GM12874 (cell line): ENCODE measurements around the gene GIGYF1.

ENCODE experiments used
- TF ChIP-seq, protein P1 (sequence below): IDR thresholded peaks from 2 replicates; pipeline ENCODE4 v1.5.1; 2011; ENCODE audit warnings: low read depth, mild to moderate bottlenecking, control low read depth, low read length, moderate library complexity; ENCODE audit not compliant: insufficient read depth

GIGYF1 gene

DNA sequence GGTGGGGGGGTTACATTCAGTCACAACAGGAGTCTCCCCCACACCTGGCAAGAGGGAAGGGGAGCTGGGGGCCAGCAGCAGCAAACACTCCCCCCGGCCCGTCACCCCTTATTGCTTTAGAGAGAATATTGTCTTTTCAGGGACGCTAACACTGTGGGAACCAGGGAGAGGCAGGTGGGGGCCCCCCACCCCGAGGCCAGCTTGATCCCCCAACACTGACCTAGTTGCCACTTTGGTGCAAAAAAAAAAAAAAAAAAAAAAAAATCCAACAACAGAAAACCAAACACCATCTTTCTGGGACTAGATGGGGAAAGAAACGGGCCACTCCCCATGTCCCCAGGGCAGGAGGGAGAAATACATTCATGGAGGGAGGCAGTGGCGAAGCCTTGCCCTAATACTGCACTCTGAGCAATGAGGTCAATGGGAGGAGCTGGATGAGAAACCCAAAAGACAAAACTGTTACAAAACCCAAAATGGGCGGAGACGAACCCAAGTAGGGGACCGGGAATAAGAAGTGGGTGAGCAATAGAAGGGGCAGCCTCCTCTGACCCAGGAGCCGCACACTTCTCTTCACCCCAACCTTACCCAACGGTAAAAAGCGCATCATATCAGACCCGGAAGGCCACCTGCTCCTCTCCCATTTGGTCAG, 14.0 kb downstream of the GIGYF1 start:
- TF ChIP-seq, protein P1, sequence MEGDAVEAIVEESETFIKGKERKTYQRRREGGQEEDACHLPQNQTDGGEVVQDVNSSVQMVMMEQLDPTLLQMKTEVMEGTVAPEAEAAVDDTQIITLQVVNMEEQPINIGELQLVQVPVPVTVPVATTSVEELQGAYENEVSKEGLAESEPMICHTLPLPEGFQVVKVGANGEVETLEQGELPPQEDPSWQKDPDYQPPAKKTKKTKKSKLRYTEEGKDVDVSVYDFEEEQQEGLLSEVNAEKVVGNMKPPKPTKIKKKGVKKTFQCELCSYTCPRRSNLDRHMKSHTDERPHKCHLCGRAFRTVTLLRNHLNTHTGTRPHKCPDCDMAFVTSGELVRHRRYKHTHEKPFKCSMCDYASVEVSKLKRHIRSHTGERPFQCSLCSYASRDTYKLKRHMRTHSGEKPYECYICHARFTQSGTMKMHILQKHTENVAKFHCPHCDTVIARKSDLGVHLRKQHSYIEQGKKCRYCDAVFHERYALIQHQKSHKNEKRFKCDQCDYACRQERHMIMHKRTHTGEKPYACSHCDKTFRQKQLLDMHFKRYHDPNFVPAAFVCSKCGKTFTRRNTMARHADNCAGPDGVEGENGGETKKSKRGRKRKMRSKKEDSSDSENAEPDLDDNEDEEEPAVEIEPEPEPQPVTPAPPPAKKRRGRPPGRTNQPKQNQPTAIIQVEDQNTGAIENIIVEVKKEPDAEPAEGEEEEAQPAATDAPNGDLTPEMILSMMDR: no peak

DNA sequence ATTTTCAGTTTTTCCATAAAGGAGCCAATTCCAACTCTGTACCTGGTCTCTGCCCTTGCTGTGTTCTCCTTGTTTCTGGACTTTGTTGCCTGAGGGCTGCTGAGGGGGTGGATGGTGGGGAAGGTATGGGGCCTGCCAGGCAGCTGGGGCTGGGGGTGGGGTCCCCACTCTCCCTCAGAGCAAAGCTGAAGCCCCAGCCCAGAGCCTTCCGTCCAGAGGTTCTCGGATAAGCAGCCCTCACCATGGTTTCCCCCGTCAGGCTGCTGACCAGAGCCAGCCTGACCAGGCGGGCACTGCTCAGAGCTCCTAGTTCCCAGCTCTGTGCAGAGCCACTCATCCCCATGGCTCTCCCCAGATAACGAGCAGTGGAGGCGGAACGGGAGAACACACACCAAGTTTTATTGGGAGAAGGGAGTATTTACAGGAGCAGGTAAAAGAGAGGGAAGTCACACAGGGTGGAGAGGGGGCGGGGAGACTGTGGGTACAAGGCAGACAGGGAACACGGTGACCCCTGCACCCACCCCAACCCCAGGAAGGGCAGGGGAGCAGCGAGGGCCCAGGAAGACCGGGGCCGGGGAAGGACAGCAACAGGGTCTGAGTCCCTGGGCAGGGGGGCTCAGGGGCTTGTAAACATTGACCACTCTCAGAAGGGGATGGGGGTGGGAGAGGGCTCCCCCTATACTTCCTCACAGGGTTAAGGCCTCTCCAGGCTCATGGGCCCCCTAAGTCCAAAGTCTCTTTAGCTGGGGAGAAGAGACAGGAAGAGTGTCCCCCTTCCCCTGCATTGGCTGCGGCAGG, 14.7 kb downstream of the GIGYF1 start:
- TF ChIP-seq, protein P1: no peak

DNA sequence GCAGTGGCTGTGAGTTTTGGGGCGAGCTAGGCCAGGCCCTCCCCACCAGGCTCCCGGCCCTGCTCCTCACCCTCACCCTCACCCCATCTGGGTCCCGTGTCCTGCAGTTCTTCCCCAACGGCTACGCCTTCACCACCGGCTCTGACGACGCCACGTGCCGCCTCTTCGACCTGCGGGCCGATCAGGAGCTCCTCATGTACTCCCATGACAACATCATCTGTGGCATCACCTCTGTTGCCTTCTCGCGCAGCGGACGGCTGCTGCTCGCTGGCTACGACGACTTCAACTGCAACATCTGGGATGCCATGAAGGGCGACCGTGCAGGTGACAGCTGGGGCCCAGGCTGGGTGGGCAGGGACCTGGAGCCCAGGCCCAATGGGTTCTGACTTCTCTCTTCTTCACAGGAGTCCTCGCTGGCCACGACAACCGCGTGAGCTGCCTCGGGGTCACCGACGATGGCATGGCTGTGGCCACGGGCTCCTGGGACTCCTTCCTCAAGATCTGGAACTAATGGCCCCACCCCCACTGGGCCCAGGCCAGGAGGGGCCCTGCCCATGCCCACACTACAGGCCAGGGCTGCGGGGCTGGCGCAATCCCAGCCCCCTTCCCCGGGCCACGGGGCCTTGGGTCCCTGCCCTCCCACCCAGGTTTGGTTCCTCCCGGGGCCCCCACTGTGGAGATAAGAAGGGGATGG, 15.6 kb downstream of the GIGYF1 start:
- TF ChIP-seq, protein P1: no peak

DNA sequence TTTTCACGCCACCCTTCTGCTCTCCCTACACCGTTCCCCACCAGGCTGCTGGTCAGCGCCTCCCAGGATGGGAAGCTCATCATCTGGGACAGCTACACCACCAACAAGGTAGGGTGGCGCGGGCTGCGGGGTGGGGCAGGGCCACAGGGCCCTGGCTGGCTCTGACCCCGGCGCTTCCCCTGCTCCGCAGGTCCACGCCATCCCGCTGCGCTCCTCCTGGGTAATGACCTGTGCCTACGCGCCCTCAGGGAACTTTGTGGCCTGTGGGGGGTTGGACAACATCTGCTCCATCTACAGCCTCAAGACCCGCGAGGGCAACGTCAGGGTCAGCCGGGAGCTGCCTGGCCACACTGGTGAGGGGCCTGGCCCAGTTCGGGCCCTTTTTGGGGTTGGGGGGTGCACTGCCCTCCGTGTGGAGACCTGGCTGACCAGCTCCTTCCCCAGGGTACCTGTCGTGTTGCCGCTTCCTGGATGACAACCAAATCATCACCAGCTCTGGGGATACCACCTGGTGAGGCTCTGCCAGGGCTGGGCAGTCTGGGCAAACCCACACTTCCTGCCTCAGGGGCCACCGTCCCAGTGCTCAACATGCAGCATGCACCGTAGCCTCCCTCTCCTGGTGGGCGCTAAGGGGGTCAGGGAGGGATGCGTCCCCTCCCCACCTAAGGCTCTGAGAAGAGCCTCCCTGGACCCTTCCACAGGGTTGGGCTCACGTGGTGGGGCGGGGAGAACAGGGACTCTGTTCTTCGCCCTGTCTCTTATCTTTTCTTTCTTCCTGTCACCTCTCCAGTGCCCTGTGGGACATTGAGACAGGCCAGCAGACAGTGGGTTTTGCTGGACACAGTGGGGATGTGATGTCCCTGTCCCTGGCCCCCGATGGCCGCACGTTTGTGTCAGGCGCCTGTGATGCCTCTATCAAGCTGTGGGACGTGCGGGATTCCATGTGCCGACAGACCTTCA, 16.5 kb downstream of the GIGYF1 start:
- TF ChIP-seq, protein P1: no peak

DNA sequence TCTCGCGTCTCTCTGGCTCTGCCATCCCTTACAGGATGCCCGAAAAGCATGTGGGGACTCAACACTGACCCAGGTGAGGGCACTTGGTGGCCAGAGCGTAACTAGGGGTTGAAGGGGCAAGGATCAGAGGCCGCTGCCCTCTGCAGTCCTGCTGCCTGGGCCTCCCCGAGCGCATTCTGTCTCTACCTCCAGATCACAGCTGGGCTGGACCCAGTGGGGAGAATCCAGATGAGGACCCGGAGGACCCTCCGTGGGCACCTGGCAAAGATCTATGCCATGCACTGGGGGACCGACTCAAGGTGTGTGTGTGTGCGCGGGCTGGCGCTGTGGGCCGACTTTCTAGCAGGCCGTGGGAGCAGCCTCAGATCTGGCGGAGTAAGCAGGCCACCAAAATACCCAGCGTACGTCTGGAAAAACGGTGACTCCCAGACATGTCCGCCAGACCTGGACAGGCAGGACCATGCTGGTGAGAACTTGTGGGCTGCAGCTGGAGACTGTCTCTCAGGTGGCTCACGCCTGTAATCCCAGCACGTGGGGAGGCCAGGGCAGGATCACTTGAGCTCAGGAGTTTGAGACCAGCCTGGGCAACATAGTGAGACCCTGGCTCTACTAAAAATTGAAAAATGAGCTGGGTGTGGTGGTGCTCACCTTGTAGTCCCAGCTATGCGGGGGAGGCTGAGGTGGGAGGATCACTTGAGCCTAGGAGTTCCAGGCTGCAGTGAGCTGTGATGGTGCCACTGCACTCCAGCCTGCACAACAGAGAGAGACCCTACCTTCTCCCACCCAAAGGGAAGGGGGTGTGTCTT, 17.3 kb downstream of the GIGYF1 start:
- TF ChIP-seq, protein P1: no peak

DNA sequence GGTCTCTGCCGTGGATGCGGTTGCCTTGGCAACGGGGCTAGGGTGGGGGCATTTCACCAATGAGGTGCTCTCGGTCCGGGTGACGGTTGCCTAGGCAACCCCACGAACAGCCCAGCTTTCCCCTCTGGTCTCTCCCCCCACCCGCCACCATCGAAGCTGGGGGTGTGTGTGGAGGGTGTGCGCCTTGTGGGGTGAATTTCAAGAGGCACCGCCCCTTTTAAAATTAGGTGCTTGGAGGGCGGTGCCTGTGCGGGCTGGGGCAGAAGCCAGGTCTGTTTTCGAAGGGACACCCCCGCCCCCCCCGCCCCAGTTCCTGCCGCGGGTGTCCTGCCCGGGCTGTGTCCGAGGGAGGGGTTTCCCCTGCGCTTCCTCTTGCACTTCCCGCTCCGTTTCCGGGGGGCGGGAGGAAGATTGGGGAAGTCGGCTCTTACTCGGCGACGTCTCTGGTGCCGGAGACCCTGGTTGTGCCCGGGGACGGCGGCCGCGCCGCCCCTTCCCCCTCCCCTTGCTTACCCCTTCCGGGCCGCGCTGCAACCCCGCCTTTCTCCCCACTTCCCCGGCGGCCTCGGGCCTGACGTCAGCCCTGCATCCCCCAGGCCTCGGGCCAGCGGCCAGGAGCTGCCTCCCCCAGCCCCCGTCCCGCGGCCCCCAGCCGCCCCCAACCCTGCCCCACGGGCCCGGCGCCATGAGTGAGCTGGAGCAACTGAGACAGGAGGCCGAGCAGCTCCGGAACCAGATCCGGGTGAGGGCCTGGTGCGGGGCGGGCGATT, 18.3 kb downstream of the GIGYF1 start:
- TF ChIP-seq, protein P1: no peak
